HepG2 (cell line): Measurements from ENCODE around the gene ARHGEF40. TPM values are rescaled to one million over a fixed set of nuclear protein-coding genes. Genes with fewer than 3 reads are reported as not detected.
A peak's percentile ranks its signal among the peaks of the same experiment; 100 is the strongest.

ENCODE experiments used
- BATF2 ChIP-seq: sonication (generic); formaldehyde crosslinking; IDR thresholded peaks from 2 replicates; pipeline ENCODE4 v1.8.0; 2022; ENCODE audit warnings: mild to moderate bottlenecking, missing genetic modification reagents, moderate library complexity
- CBFB ChIP-seq: sonication (generic); formaldehyde crosslinking; IDR thresholded peaks from 2 replicates; pipeline ENCODE4 v1.4.0; 2020; ENCODE audit warnings: missing genetic modification reagents
- FLYWCH1 ChIP-seq: sonication (generic); formaldehyde crosslinking; IDR thresholded peaks from 2 replicates; pipeline ENCODE4 v1.8.1; 2023; ENCODE audit warnings: mild to moderate bottlenecking, missing genetic modification reagents
- GFI1 ChIP-seq: sonication (generic); formaldehyde crosslinking; IDR thresholded peaks from 2 replicates; pipeline ENCODE4 v1.5.0; 2020; ENCODE audit warnings: missing genetic modification reagents, mild to moderate bottlenecking, borderline replicate concordance
- HMG20A ChIP-seq: IDR thresholded peaks from 2 replicates; pipeline ENCODE4 v1.6.1; 2016; ENCODE audit warnings: borderline replicate concordance
- IRX3 ChIP-seq: sonication (generic); formaldehyde crosslinking; IDR thresholded peaks from 2 replicates; pipeline ENCODE4 v1.8.1; 2023; ENCODE audit warnings: mild to moderate bottlenecking, low read depth, missing genetic modification reagents, borderline replicate concordance
- MXD1 ChIP-seq: sonication (generic); formaldehyde crosslinking; IDR thresholded peaks from 2 replicates; pipeline ENCODE4 v1.4.0; 2020; ENCODE audit warnings: mild to moderate bottlenecking, missing genetic modification reagents
- MYC ChIP-seq: sonication (generic); formaldehyde crosslinking; IDR thresholded peaks from 2 replicates; pipeline ENCODE4 v1.9.0; 2021; ENCODE audit warnings: missing genetic modification reagents, borderline replicate concordance
- NAIF1 ChIP-seq: sonication (generic); formaldehyde crosslinking; IDR thresholded peaks from 2 replicates; pipeline ENCODE4 v1.5.0; 2020; ENCODE audit warnings: mild to moderate bottlenecking, missing genetic modification reagents, borderline replicate concordance
- PRMT3 ChIP-seq: sonication (generic); formaldehyde crosslinking; IDR thresholded peaks from 2 replicates; pipeline ENCODE4 v1.8.1; 2022; ENCODE audit warnings: low read depth, mild to moderate bottlenecking, moderate library complexity, missing genetic modification reagents, borderline replicate concordance
- RBM22 ChIP-seq: fragments of 200-400 bp; formaldehyde crosslinking; optimal IDR thresholded peaks from 2 replicates; pipeline ENCODE3; 2017; ENCODE audit warnings: mild to moderate bottlenecking, low read length, moderate library complexity
- RBM39 ChIP-seq: fragments of 200-400 bp; formaldehyde crosslinking; IDR thresholded peaks from one replicate; pipeline ENCODE4 v1.6.1; 2018; ENCODE audit warnings: antibody characterized with exemption, mild to moderate bottlenecking, low read depth, low read length; ENCODE audit not compliant: poor library complexity, severe bottlenecking
- RCOR2 ChIP-seq: IDR thresholded peaks from 2 replicates; pipeline ENCODE4 v1.6.1; 2016; ENCODE audit warnings: missing biosample characterization, missing genetic modification reagents
- RFXAP ChIP-seq: sonication (generic); formaldehyde crosslinking; IDR thresholded peaks from 2 replicates; pipeline ENCODE4 v1.4.0; 2020; ENCODE audit warnings: missing genetic modification reagents, borderline replicate concordance
- SATB2 ChIP-seq: sonication (generic); formaldehyde crosslinking; IDR thresholded peaks from 2 replicates; pipeline ENCODE4 v1.5.0; 2020; ENCODE audit warnings: missing genetic modification reagents
- SMARCE1 ChIP-seq: fragments of 450-650 bp; IDR thresholded peaks from 2 replicates; pipeline ENCODE4 v1.6.1; 2017; ENCODE audit warnings: borderline replicate concordance
- SPEN ChIP-seq: sonication (generic); formaldehyde crosslinking; IDR thresholded peaks from 2 replicates; pipeline ENCODE4 v1.5.1; 2020; ENCODE audit warnings: low read depth, mild to moderate bottlenecking, missing genetic modification reagents
- WIZ ChIP-seq: sonication (generic); formaldehyde crosslinking; IDR thresholded peaks from 2 replicates; pipeline ENCODE4 v1.5.1; 2020; ENCODE audit warnings: mild to moderate bottlenecking, missing genetic modification reagents
- ZC3H4 ChIP-seq: sonication (generic); formaldehyde crosslinking; IDR thresholded peaks from 2 replicates; pipeline ENCODE4 v1.4.0; 2020; ENCODE audit warnings: missing genetic modification reagents, borderline replicate concordance
- ZNF670 ChIP-seq: sonication (generic); formaldehyde crosslinking; IDR thresholded peaks from 2 replicates; pipeline ENCODE4 v1.8.0; 2022; ENCODE audit warnings: mild to moderate bottlenecking, missing genetic modification reagents, borderline replicate concordance
- ZNF772 ChIP-seq: sonication (generic); formaldehyde crosslinking; IDR thresholded peaks from 2 replicates; pipeline ENCODE4 v1.5.0; 2020; ENCODE audit warnings: mild to moderate bottlenecking, missing genetic modification reagents
- ZNF782 ChIP-seq: sonication (generic); formaldehyde crosslinking; IDR thresholded peaks from 2 replicates; pipeline ENCODE4 v1.4.0; 2020; ENCODE audit warnings: missing genetic modification reagents, mild to moderate bottlenecking, borderline replicate concordance
- polyA plus RNA-seq, 8 experiments: library from polyadenylated mRNA; depleted of rRNA in 3 of 8; stranded (reverse) in 7 of 8; unstranded in 1 of 8; fragments of >200 nt; fragmentation: Illumina TruSeq in 4 of 8; extraction: Trizol in 4 of 8; gene quantifications; 2 replicates each; pipeline versions ENCODE4 v1.2.1 to v1.2.3, GENCODE V29; 2011 to 2016; ENCODE audit warnings: low read depth in 4 of 8, missing spikeins in 1 of 8, mixed read lengths in 1 of 8; ENCODE audit not compliant: insufficient read depth in 1 of 8
- total RNA-seq, 5 experiments: library from RNA; depleted of rRNA; stranded (reverse); fragments of >200 nt; fragmentation: Illumina TruSeq; extraction: Trizol; gene quantifications; 2 replicates each; pipeline ENCODE4 v1.2.3, GENCODE V29; 2016; ENCODE audit warnings: low read depth in 1 of 5
- TF ChIP-seq, protein P1 (sequence below): sonication (generic); formaldehyde crosslinking; IDR thresholded peaks from 2 replicates; pipeline ENCODE4 v1.9.0; 2022; ENCODE audit warnings: low read depth, missing genetic modification reagents
- TF ChIP-seq, protein P2 (sequence below): sonication (generic); formaldehyde crosslinking; IDR thresholded peaks from 2 replicates; pipeline ENCODE4 v1.8.1; 2023; ENCODE audit warnings: mild to moderate bottlenecking, moderate library complexity, missing genetic modification reagents

The ARHGEF40 gene
- total and polyA plus RNA-seq, 2 of the 13 experiments (the other 11 are each of a cell fraction or from before 2014, with no cell fraction given), result 28.1 to 78.1 TPM

DNA sequence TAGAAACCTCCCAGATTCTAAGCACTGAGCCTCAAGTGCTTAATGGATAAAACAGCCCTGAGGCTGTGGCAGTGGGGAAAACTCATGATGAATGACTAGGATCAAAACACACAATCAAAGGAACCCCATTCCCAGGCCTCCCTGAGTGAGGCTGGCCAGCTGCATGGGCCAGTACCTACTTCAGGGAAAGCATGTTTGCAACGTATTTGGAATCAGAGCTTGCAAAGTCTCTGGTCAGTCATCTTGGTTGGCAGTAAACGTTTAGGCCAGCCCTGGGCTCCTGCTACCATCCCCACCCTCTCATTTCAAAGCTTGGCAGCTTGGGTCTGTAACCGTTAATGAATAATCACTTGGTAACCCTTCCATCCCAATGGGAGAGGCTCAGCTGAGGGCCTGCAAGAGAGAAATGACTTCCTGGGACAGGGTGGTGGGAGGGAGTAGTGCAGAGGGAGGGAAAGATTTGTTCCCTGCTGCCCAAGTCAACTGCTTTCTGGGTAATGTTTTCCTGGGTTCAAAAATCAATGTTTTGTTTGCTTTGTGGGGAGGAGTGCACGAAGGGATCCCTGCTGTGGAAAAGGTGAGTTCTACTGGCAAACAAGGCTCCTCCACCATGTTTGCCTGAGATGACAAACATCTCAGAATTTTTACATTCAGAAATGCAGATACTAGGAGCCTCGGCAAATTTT lies 14.5 kb upstream of the ARHGEF40 start (continued):
- TF ChIP-seq BATF2 (CRISPR knock-in tag), result peak; percentile 59; the same call in 1 of the 2 replicates
- peak; percentile 65; the same call in 1 of the 2 replicates for TF ChIP-seq ZNF782 (CRISPR knock-in tag)
- TF ChIP-seq, protein P1, sequence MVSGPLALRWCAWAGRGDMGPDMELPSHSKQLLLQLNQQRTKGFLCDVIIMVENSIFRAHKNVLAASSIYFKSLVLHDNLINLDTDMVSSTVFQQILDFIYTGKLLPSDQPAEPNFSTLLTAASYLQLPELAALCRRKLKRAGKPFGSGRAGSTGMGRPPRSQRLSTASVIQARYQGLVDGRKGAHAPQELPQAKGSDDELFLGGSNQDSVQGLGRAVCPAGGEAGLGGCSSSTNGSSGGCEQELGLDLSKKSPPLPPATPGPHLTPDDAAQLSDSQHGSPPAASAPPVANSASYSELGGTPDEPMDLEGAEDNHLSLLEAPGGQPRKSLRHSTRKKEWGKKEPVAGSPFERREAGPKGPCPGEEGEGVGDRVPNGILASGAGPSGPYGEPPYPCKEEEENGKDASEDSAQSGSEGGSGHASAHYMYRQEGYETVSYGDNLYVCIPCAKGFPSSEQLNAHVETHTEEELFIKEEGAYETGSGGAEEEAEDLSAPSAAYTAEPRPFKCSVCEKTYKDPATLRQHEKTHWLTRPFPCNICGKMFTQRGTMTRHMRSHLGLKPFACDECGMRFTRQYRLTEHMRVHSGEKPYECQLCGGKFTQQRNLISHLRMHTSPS, result peak; percentile 87
- no peak for TF ChIP-seq SMARCE1
- TF ChIP-seq ZC3H4, result peak; percentile 92; the same call in 1 of the 2 replicates
- no peak for TF ChIP-seq MXD1
- TF ChIP-seq MYC (CRISPR knock-in tag), result peak; percentile 70
- peak; percentile 66; the same call in 1 of the 2 replicates for TF ChIP-seq ZNF772
- peak; percentile 99 for TF ChIP-seq GFI1 (CRISPR knock-in tag)
- TF ChIP-seq RBM22, result no peak
- TF ChIP-seq RCOR2 (CRISPR knock-in tag), result peak; percentile 93
- TF ChIP-seq CBFB (CRISPR knock-in tag), result peak; percentile 46; the same call in 1 of the 2 replicates
- TF ChIP-seq HMG20A (CRISPR knock-in tag), result peak; percentile 75; the same call in 1 of the 2 replicates
- TF ChIP-seq IRX3 (CRISPR knock-in tag), result no peak
- TF ChIP-seq, protein P2, sequence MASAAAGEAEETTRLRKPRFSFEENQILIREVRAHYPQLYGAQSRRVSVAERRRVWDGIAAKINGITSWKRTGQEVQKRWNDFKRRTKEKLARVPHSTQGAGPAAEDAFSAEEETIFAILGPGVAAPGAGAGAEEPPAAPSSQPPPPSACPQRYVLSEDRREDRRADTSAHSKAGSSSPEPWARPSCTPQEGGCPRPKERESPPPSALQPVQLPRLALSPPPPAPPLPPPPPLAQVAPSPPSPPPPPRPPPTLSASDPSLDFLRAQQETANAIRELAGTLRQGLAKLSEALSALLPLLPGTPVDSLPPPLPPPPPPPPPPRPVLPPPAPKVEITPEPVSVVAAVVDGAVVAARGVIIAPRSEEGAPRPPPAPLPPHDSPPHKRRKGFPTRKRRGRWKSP, result no peak; the same call in 1 of the 2 replicates
- no peak for TF ChIP-seq RBM39
- peak; percentile 66; the same call in 1 of the 2 replicates for TF ChIP-seq SPEN
- TF ChIP-seq NAIF1 (CRISPR knock-in tag), result no peak
- TF ChIP-seq RFXAP (CRISPR knock-in tag), result peak; percentile 87
- no peak for TF ChIP-seq ZNF670
- TF ChIP-seq PRMT3, result 0 out of 2 replicates have a peak, but pooled peaks have one; percentile 68
- no peak for TF ChIP-seq WIZ (CRISPR knock-in tag)
- TF ChIP-seq SATB2 (CRISPR knock-in tag), result peak; percentile 77; the same call in 1 of the 2 replicates
- TF ChIP-seq FLYWCH1 (CRISPR knock-in tag), result no peak
